Measurements from ENCODE around the gene EGR4. TPM values are rescaled to one million over a fixed set of nuclear protein-coding genes. Genes with fewer than 3 reads are reported as not detected.

Gene EGR4
- total and polyA plus RNA-seq, 5 experiments from 2014 or later, result not detected

- H3K27ac Mint-ChIP-seq, result no peak overlapping the region
- DNase-seq, result no peak
- H3K36me3 Mint-ChIP-seq, result peaks cover 0 to 29% (median 2%) of the 10 kb centered on the region in 3 donors
- no peak for ATAC-seq
- no peak overlapping the region for H3K4me3 Mint-ChIP-seq
- H3K9me3 Mint-ChIP-seq, result no peaks in the 10 kb centered on the region
- peaks cover 7 to 13% (median 8%) of the 10 kb centered on the region in 4 donors for H3K4me1 Mint-ChIP-seq
- H3K27me3 Mint-ChIP-seq, result no peaks in the 10 kb centered on the region
- POLR2A ChIA-PET, result no interaction called here
These were observed 32.9 kb downstream of the EGR4 start for GRCh38 chr2:73260338-73260984.

GRCh38 chr2:73259704-73260337, 33.5 kb downstream of the EGR4 start:
- H3K4me3 Mint-ChIP-seq, result no peak overlapping the region
- H3K36me3 Mint-ChIP-seq, result peaks cover 0 to 29% (median 2%) of the 10 kb centered on the region in 3 donors
- POLR2A ChIA-PET, result no interaction called here
- peaks cover 7 to 13% (median 8%) of the 10 kb centered on the region in 4 donors for H3K4me1 Mint-ChIP-seq
- no peaks in the 10 kb centered on the region for H3K27me3 Mint-ChIP-seq
- H3K27ac Mint-ChIP-seq, result peak overlapping the region in 3 of 10 donors; percentile 75 to 80 (median 76)
- no peaks in the 10 kb centered on the region for H3K9me3 Mint-ChIP-seq
- ATAC-seq (no peak), DNase-seq (no peak)

GRCh38 chr2:73259276-73259675, 34.1 kb downstream of the EGR4 start:
- H3K27me3 Mint-ChIP-seq, result no peaks in the 10 kb centered on the region
- ATAC-seq, result no peak
- peaks cover 0 to 32% (median 2%) of the 10 kb centered on the region in 3 donors for H3K36me3 Mint-ChIP-seq
- no peak overlapping the region for H3K4me3 Mint-ChIP-seq
- H3K27ac Mint-ChIP-seq, result peak overlapping the region in 3 of 10 donors; percentile 75 to 80 (median 76)
- no peak for DNase-seq
- POLR2A ChIA-PET, result no interaction called here
- H3K4me1 Mint-ChIP-seq, result peaks cover 7 to 13% (median 8%) of the 10 kb centered on the region in 4 donors
- H3K9me3 Mint-ChIP-seq, result no peaks in the 10 kb centered on the region

GRCh38 chr2:73258913-73259215, 34.5 kb downstream of the EGR4 start:
- DNase-seq (no peak), ATAC-seq (no peak)
- Mint-ChIP-seq H3K9me3 (no peaks in the 10 kb centered on the region), H3K27me3 (no peaks in the 10 kb centered on the region), H3K4me1 (peaks cover 7 to 13% (median 8%) of the 10 kb centered on the region in 4 donors), H3K27ac (peak overlapping the region in 2 of 10 donors; percentile 75 to 76), H3K36me3 (peaks cover 0 to 34% (median 2%) of the 10 kb centered on the region in 3 donors), H3K4me3 (no peak overlapping the region)
- POLR2A ChIA-PET, result no interaction called here

GRCh38 chr2:73258186-73258912, 35.0 kb downstream of the EGR4 start:
- Mint-ChIP-seq H3K27me3 (no peaks in the 10 kb centered on the region), H3K4me3 (no peak overlapping the region), H3K9me3 (no peaks in the 10 kb centered on the region), H3K36me3 (peaks cover 0 to 36% (median 0%) of the 10 kb centered on the region in 3 donors), H3K4me1 (peaks cover 7 to 13% (median 8%) of the 10 kb centered on the region in 4 donors), H3K27ac (peak overlapping the region in 2 of 10 donors; percentile 32 to 87)
- POLR2A ChIA-PET, result interaction anchor here (1.5 kb wide), 1 partner anchor 25 kb away, joined by 3 read pairs; the partner anchor contains the start of gene PRADC1
- no peak for ATAC-seq
- DNase-seq, result no peak

GRCh38 chr2:73257425-73258125, 35.8 kb downstream of the EGR4 start:
- Mint-ChIP-seq H3K36me3 (peaks cover 0 to 39% (median 0%) of the 10 kb centered on the region in 3 donors), H3K4me1 (peaks cover 7 to 13% (median 9%) of the 10 kb centered on the region in 4 donors), H3K9me3 (no peaks in the 10 kb centered on the region), H3K27ac (peak overlapping the region in 5 of 10 donors; percentile 32 to 87 (median 43)), H3K4me3 (no peak overlapping the region), H3K27me3 (no peaks in the 10 kb centered on the region)
- no peak for ATAC-seq
- POLR2A ChIA-PET, result interaction anchor here (1.4 to 1.5 kb wide), 2 partner anchors 24 to 33 kb away, joined by 3 to 4 read pairs; partner anchors contain the start of gene PRADC1
- DNase-seq, result peak in 3 of 10 donors; percentile 17 to 72 (median 18)

GRCh38 chr2:73257021-73257420, 36.3 kb downstream of the EGR4 start:
- Mint-ChIP-seq H3K4me3 (no peak overlapping the region), H3K9me3 (no peaks in the 10 kb centered on the region), H3K36me3 (peaks cover 0 to 45% (median 0%) of the 10 kb centered on the region in 3 donors), H3K27ac (peak overlapping the region in 8 of 10 donors; percentile 6 to 87 (median 42)), H3K4me1 (peaks cover 7 to 13% (median 9%) of the 10 kb centered on the region in 4 donors), H3K27me3 (no peaks in the 10 kb centered on the region)
- ATAC-seq, result no peak
- no peak for DNase-seq
- POLR2A ChIA-PET, result interaction anchor here (1.4 to 1.5 kb wide), 2 partner anchors 24 to 34 kb away, joined by 3 to 4 read pairs; partner anchors contain the start of gene PRADC1

- POLR2A ChIA-PET, result interaction anchor here (1.4 kb wide), 1 partner anchor 34 kb away, joined by 4 read pairs; no protein-coding TSS in a partner anchor
- H3K36me3 Mint-ChIP-seq, result peaks cover 0 to 47% (median 0%) of the 10 kb centered on the region in 3 donors
These were observed 36.8 kb downstream of the EGR4 start for GRCh38 chr2:73256618-73256922.

GRCh38 chr2:73255907-73256617, 37.3 kb downstream of the EGR4 start:
- Mint-ChIP-seq H3K36me3 (peaks cover 0 to 47% (median under 1%) of the 10 kb centered on the region in 3 donors), H3K4me3 (no peak overlapping the region), H3K27me3 (no peaks in the 10 kb centered on the region), H3K4me1 (peaks cover 7 to 13% (median 9%) of the 10 kb centered on the region in 4 donors), H3K27ac (peak overlapping the region in 9 of 10 donors; percentile 27 to 90 (median 47)), H3K9me3 (no peaks in the 10 kb centered on the region)
- DNase-seq (no peak), ATAC-seq (peak in 1 of 2 donors; percentile 10)
- POLR2A ChIA-PET, result interaction anchor here (1.4 kb wide), 1 partner anchor 34 kb away, joined by 4 read pairs; no protein-coding TSS in a partner anchor

More at GRCh38 chr2:73256618-73256922, 36.8 kb downstream of the EGR4 start:
- H3K9me3 Mint-ChIP-seq, result no peaks in the 10 kb centered on the region
- H3K27ac Mint-ChIP-seq, result peak overlapping the region in 9 of 10 donors; percentile 7 to 87 (median 47)
- DNase-seq, result no peak
- peaks cover 7 to 13% (median 9%) of the 10 kb centered on the region in 4 donors for H3K4me1 Mint-ChIP-seq
- peak in 1 of 2 donors; percentile 20 for ATAC-seq
- H3K27me3 Mint-ChIP-seq, result no peaks in the 10 kb centered on the region
- no peak overlapping the region for H3K4me3 Mint-ChIP-seq

GRCh38 chr2:73255007-73255644, 38.2 kb downstream of the EGR4 start:
- POLR2A ChIA-PET, result no interaction called here
- peaks cover 7 to 13% (median 9%) of the 10 kb centered on the region in 4 donors for H3K4me1 Mint-ChIP-seq
- peak overlapping the region in 5 of 10 donors; percentile 1 to 57 (median 29) for H3K27ac Mint-ChIP-seq
- no peak overlapping the region for H3K4me3 Mint-ChIP-seq
- DNase-seq, result no peak
- no peak for ATAC-seq
- no peaks in the 10 kb centered on the region for H3K27me3 Mint-ChIP-seq
- H3K36me3 Mint-ChIP-seq, result peaks cover 0 to 52% (median 7%) of the 10 kb centered on the region in 3 donors
- H3K9me3 Mint-ChIP-seq, result no peaks in the 10 kb centered on the region

- Mint-ChIP-seq H3K36me3 (peaks cover 0 to 56% (median 8%) of the 10 kb centered on the region in 3 donors), H3K27me3 (no peaks in the 10 kb centered on the region), H3K9me3 (no peaks in the 10 kb centered on the region), H3K4me1 (peaks cover 7 to 13% (median 9%) of the 10 kb centered on the region in 4 donors), H3K27ac (peak overlapping the region in 4 of 10 donors; percentile 18 to 29 (median 22)), H3K4me3 (no peak overlapping the region)
- DNase-seq (no peak), ATAC-seq (no peak)
- POLR2A ChIA-PET, result no interaction called here
These were observed 38.9 kb downstream of the EGR4 start for GRCh38 chr2:73254343-73255006.

Measured in naive thymus-derived CD8-positive, alpha-beta T cell (primary cell).